A549 (cell line): Measurements from ENCODE around the gene GALT. TPM values are rescaled to one million over a fixed set of nuclear protein-coding genes. Genes with fewer than 3 reads are reported as not detected.

Experiments used
- ATAC-seq, 2 experiments: fragments of 200-7000 bp in 1 of 2; fragments of >200 bp in 1 of 2; cut with Nextera tagmentation in 1 of 2; cut with Tn5 transposase in 1 of 2; 3 replicates each; pipeline versions ENCODE4 v1.8.0 to v1.9.1; 2018 to 2020; ENCODE audit warnings: mild to moderate bottlenecking in 1 of 2, moderate library complexity in 1 of 2
- CTCF ChIA-PET: fragments of 300-600 bp; sonication (Branson Sonifier 250); formaldehyde crosslinking; extraction: SDS; loops from one replicate; lab custom pipeline; 2021; ENCODE audit warnings: antibody characterized with exemption, inconsistent platforms; lab: Yijun Ruan, JAX
- POLR2A ChIA-PET: fragments of 350-600 bp; formaldehyde crosslinking; extraction: SDS; loops from one replicate; lab custom pipeline; 2021; ENCODE audit warnings: antibody characterized with exemption, inconsistent platforms; lab: Yijun Ruan, JAX
- DNase-seq, 2 experiments: peaks; one replicate each; pipeline versions ENCODE4 v3.0.0 to v3.0.0-alpha.2; 2011 to 2016; ENCODE audit warnings: low read depth in 1 of 2, low spot score in 1 of 2
- FAIRE-seq: peaks from 2 replicates; lab custom pipeline; 2011; peaks lifted over from hg19 to GRCh38; lab: Jason Lieb, UNC
- H3K27ac ChIP-seq, 2 experiments: fragments of >200 bp; sonication (Bioruptor Twin); formaldehyde crosslinking; 3 replicates each; pipeline ENCODE4 v1.5.1; 2016 to 2017
- H3K4me1 ChIP-seq: fragments of >200 bp; sonication (Bioruptor Twin); formaldehyde crosslinking; 3 replicates; pipeline ENCODE4 v1.6.1; 2016
- H3K4me2 ChIP-seq: fragments of >200 bp; sonication (Bioruptor Twin); formaldehyde crosslinking; 3 replicates; pipeline ENCODE4 v1.6.1; 2016
- H3K4me3 ChIP-seq: fragments of >200 bp; sonication (Bioruptor Twin); formaldehyde crosslinking; 3 replicates; pipeline ENCODE4 v1.5.1; 2016
- H3K9me3 ChIP-seq: fragments of >200 bp; sonication (Bioruptor Twin); formaldehyde crosslinking; 3 replicates; pipeline ENCODE4 v1.6.1; 2016
- CBX2 ChIP-seq: fragments of 200-600 bp; sonication (generic); IDR thresholded peaks from 2 replicates; pipeline ENCODE4 v1.6.1; 2016; ENCODE audit warnings: low read depth, mild to moderate bottlenecking, borderline replicate concordance
- CHD4 ChIP-seq: fragments of 200-600 bp; sonication (generic); IDR thresholded peaks from 2 replicates; pipeline ENCODE4 v1.6.1; 2016; ENCODE audit warnings: antibody characterized with exemption, mild to moderate bottlenecking, borderline replicate concordance
- EP300 ChIP-seq, 2 experiments: fragments of >200 bp; sonication (Bioruptor Twin); formaldehyde crosslinking; IDR thresholded peaks; 2 replicates in 1 of 2; 3 replicates in 1 of 2; pipeline ENCODE4 v1.6.1; 2016 to 2017
- FOSB ChIP-seq: fragments of 250-450 bp; sonication (Bioruptor Pico); IDR thresholded peaks from 2 replicates; pipeline ENCODE4 v1.5.0; 2020; ENCODE audit warnings: mild to moderate bottlenecking, moderate library complexity
- FOSL2 ChIP-seq, 2 experiments: fragments of 450-650 bp in 1 of 2; fragments of >200 bp in 1 of 2; sonication (Bioruptor Twin) in 1 of 2; formaldehyde crosslinking; IDR thresholded peaks; 2 replicates each; pipeline versions ENCODE4 v1.5.0 to v1.6.1; 2016 to 2020; ENCODE audit warnings: mild to moderate bottlenecking in 1 of 2, moderate library complexity in 1 of 2
- HDAC2 ChIP-seq: fragments of 200-600 bp; sonication (generic); IDR thresholded peaks from 2 replicates; pipeline ENCODE4 v1.6.1; 2016
- HOXB13 ChIP-seq: fragments of 250-450 bp; sonication (Bioruptor Pico); IDR thresholded peaks from 2 replicates; pipeline ENCODE4 v1.5.0; 2020; ENCODE audit warnings: low read depth, mild to moderate bottlenecking, moderate library complexity
- HOXB5 ChIP-seq: fragments of 250-450 bp; sonication (Bioruptor Pico); IDR thresholded peaks from 2 replicates; pipeline ENCODE4 v1.5.0; 2020; ENCODE audit warnings: mild to moderate bottlenecking, moderate library complexity
- JUN ChIP-seq, 2 experiments: fragments of >200 bp; sonication (Bioruptor Twin); formaldehyde crosslinking; IDR thresholded peaks; 2 replicates in 1 of 2; 3 replicates in 1 of 2; pipeline ENCODE4 v1.6.1; 2016 to 2017
- KDM1A ChIP-seq: fragments of 200-600 bp; sonication (generic); IDR thresholded peaks from 2 replicates; pipeline ENCODE4 v1.6.1; 2016; ENCODE audit warnings: low read depth, mild to moderate bottlenecking
- NFE2L2 ChIP-seq: fragments of 150-350 bp; conservative IDR thresholded peaks from 2 replicates; pipeline ENCODE4 v1.6.1; 2014; ENCODE audit warnings: low read length
- PHF8 ChIP-seq: fragments of 200-600 bp; sonication (generic); IDR thresholded peaks from 2 replicates; pipeline ENCODE4 v1.6.1; 2016; ENCODE audit warnings: low read depth, mild to moderate bottlenecking, antibody characterized with exemption, moderate library complexity, borderline replicate concordance
- POLR2A ChIP-seq: IDR thresholded peaks from 2 replicates; pipeline ENCODE4 v1.6.1; 2012; ENCODE audit warnings: mild to moderate bottlenecking, low read length
- RAD21 ChIP-seq, 2 experiments: fragments of >200 bp in 1 of 2; sonication (Bioruptor Twin) in 1 of 2; formaldehyde crosslinking in 1 of 2; IDR thresholded peaks in 1 of 2; conservative IDR thresholded peaks in 1 of 2; 2 replicates in 1 of 2; 3 replicates in 1 of 2; pipeline ENCODE4 v1.6.1; 2012 to 2018; ENCODE audit warnings: inconsistent platforms in 1 of 2
- RCOR1 ChIP-seq: fragments of 150-350 bp; IDR thresholded peaks from 2 replicates; pipeline ENCODE4 v1.6.1; 2014; ENCODE audit warnings: antibody characterized with exemption, low read length, low read depth
- RNF2 ChIP-seq: fragments of 200-600 bp; sonication (generic); IDR thresholded peaks from 2 replicates; pipeline ENCODE4 v1.6.1; 2016; ENCODE audit warnings: low read depth, mild to moderate bottlenecking, antibody characterized with exemption, moderate library complexity, borderline replicate concordance
- TFCP2L1 ChIP-seq: fragments of 250-450 bp; sonication (Bioruptor Pico); IDR thresholded peaks from 2 replicates; pipeline ENCODE4 v1.5.0; 2021; ENCODE audit warnings: mild to moderate bottlenecking
- TP53 ChIP-seq: fragments of 250-450 bp; sonication (Bioruptor Pico); IDR thresholded peaks from 2 replicates; pipeline ENCODE4 v1.5.0; 2021; ENCODE audit warnings: mild to moderate bottlenecking, moderate library complexity
- WGBS: methylation state at CpG from one replicate; pipeline ENCODE4 v1.1.6; 2017; ENCODE audit errors: missing lambda C conversion rate; 5-methylcytosine and 5-hydroxymethylcytosine counted together
- polyA plus RNA-seq, 4 experiments: library from polyadenylated mRNA; depleted of rRNA in 3 of 4; stranded (reverse); fragments of >200 nt; fragmentation: RNase III in 1 of 4; extraction: RNeasy Plus Mini Kit Qiagen cat#74134 plus additional on column Dnase treatment in 1 of 4; gene quantifications; 2 replicates in 3 of 4; 3 replicates in 1 of 4; pipeline ENCODE4 v1.2.3, GENCODE V29; 2011 to 2017
- TF ChIP-seq, protein P1 (sequence below): fragments of >200 bp; sonication (Bioruptor Twin); formaldehyde crosslinking; IDR thresholded peaks from 3 replicates; pipeline ENCODE4 v1.5.1; 2016
- TF ChIP-seq, protein P2 (sequence below): fragments of 250-450 bp; sonication (Bioruptor Pico); IDR thresholded peaks from 2 replicates; pipeline ENCODE4 v1.5.0; 2020; ENCODE audit warnings: low read depth, mild to moderate bottlenecking, moderate library complexity
- TF ChIP-seq, protein P3 (sequence below): fragments of >200 bp; sonication (Bioruptor Twin); formaldehyde crosslinking; IDR thresholded peaks from 3 replicates; pipeline ENCODE4 v1.6.1; 2016
- TF ChIP-seq, protein P4 (sequence below): fragments of >200 bp; sonication (Bioruptor Twin); formaldehyde crosslinking; IDR thresholded peaks from 2 replicates; pipeline ENCODE4 v1.6.1; 2016
- TF ChIP-seq, protein P5 (sequence below): IDR thresholded peaks from 2 replicates; pipeline ENCODE4 v1.6.1; 2012; ENCODE audit warnings: low read depth, borderline replicate concordance
- TF ChIP-seq, protein P6 (sequence below): IDR thresholded peaks from 2 replicates; pipeline ENCODE4 v1.6.1; 2012

Gene GALT
- polyA plus RNA-seq, 2 of the 4 experiments (the other 2 are of a cell fraction) = 19.0 to 28.4 TPM

DNA sequence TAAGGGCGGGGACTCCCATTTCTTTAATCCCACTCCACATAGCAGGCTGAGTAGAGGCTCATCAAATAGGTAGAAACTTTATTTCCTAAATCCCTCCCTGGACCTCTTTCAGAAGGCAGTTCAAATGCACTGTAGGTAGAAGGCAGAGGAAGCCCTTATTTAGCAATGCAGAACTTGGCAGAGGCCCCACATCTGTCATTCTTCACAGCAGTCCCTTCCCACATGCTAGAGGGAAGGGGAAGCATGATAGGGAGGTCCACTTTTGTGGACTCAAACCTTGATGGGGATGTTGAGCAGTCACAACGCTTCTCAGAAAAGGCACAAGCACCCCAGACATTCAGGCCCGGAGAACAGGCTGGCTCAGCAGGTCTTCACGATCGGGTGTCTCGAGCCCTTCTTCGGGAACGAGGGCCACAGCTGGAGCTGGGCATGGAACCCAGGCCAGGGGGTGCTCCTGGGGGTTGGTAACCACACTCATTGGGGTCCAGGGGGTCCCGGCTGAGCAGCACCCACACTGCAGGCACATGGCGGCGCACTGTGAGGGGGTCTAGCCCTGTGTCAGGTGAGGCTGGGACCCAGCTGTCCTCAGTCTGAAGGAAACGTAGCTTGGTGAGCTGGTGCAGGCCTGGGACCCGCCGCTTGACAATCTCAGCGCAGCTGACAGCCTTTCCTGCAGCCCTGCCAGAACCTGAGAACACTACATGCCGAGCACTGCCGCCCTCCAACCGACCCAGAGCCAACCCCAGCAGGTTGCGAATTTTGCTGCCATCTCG lies 35.9 kb upstream of the GALT start:
- CTCF ChIA-PET = interaction anchor here (0.9 to 17.0 kb wide), 6 partner anchors 8 to 63 kb away, joined by 3 to 429 read pairs (median 5); partner anchors contain the start of genes ARID3C and SIGMAR1
- no peaks in the 10 kb centered on the region for H3K9me3 ChIP-seq
- ATAC-seq (no peak), DNase-seq (no peak)
- POLR2A ChIA-PET = no interaction called here
- peak overlapping the region; percentile 96 for H3K4me2 ChIP-seq
- no peak for TF ChIP-seq HOXB13 (CRISPR knock-in tag)
- TF ChIP-seq TP53 (CRISPR knock-in tag) = no peak
- TF ChIP-seq HDAC2 = no peak
- no peak for TF ChIP-seq RAD21 (conservative IDR thresholded peaks at IDR 0.05 in 1 of 2, IDR thresholded peaks at IDR 0.05 in 1 of 2)
- no peak for TF ChIP-seq CBX2
- TF ChIP-seq CHD4 = no peak
- TF ChIP-seq FOSB (CRISPR knock-in tag) = no peak
- no peak for TF ChIP-seq EP300 (IDR thresholded peaks at IDR 0.05)
- TF ChIP-seq TFCP2L1 (CRISPR knock-in tag) = no peak
- TF ChIP-seq, all 56 proteins: peak for 0
- H3K4me3 ChIP-seq = peak overlapping the region; percentile 75
- FAIRE-seq = no peak
- H3K4me1 ChIP-seq = peaks cover 18% of the 10 kb centered on the region; the same call in 1 of the 3 replicates
- 96% methylated on average over 17 of the region's 20 CpGs for WGBS
- peak overlapping the region; percentile 91 to 94; a peak in 4 of 6 replicates for H3K27ac ChIP-seq

DNA sequence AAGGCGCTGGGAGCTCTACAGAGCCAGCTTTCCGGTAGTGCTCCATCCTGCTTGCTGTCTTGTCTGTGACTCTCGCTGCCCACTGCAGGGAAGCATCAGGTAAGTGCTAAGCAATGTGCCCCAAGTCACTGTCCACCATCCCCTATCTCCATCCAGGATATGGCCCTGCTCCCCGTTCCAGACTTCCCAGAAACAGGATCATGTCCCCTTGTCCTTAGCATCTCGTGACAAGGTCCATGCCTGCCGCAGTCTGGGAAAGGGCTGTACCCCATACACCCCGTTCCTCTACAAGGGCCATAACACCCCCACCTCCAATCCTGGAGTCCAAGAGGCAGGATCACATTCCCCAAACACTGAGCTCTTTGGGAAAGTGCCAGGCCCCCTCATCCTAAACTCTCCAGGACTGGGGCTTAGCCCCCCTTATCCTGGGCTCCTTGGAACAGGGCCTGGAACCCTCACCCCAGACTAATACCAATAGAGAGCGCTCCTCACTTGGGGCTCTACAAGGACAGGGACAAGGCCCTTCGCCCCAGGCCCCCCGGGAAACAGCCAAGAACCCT lies 35.1 kb upstream of the GALT start:
- peak; percentile 22 to 28; a peak in 4 of 6 replicates for ATAC-seq
- Histone ChIP-seq H3K4me2 (peak overlapping the region; percentile 96), H3K9me3 (no peaks in the 10 kb centered on the region), H3K27ac (peak overlapping the region; percentile 91 to 94), H3K4me3 (peak overlapping the region; percentile 75), H3K4me1 (peaks cover 18% of the 10 kb centered on the region; the same call in 1 of the 3 replicates)
- ChIA-PET CTCF (interaction anchor here (0.9 to 17.0 kb wide), 8 partner anchors 9 to 63 kb away, joined by 3 to 429 read pairs (median 4); partner anchors contain the start of genes ARID3C and SIGMAR1), POLR2A (no interaction called here)
- no peak for FAIRE-seq
- DNase-seq = no peak
- no peak for TF ChIP-seq NFE2L2
- TF ChIP-seq, protein P1, sequence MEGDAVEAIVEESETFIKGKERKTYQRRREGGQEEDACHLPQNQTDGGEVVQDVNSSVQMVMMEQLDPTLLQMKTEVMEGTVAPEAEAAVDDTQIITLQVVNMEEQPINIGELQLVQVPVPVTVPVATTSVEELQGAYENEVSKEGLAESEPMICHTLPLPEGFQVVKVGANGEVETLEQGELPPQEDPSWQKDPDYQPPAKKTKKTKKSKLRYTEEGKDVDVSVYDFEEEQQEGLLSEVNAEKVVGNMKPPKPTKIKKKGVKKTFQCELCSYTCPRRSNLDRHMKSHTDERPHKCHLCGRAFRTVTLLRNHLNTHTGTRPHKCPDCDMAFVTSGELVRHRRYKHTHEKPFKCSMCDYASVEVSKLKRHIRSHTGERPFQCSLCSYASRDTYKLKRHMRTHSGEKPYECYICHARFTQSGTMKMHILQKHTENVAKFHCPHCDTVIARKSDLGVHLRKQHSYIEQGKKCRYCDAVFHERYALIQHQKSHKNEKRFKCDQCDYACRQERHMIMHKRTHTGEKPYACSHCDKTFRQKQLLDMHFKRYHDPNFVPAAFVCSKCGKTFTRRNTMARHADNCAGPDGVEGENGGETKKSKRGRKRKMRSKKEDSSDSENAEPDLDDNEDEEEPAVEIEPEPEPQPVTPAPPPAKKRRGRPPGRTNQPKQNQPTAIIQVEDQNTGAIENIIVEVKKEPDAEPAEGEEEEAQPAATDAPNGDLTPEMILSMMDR = no peak; the same call in 2 of the 3 replicates
- 55% methylated on average over 9 of the region's 10 CpGs for WGBS

DNA sequence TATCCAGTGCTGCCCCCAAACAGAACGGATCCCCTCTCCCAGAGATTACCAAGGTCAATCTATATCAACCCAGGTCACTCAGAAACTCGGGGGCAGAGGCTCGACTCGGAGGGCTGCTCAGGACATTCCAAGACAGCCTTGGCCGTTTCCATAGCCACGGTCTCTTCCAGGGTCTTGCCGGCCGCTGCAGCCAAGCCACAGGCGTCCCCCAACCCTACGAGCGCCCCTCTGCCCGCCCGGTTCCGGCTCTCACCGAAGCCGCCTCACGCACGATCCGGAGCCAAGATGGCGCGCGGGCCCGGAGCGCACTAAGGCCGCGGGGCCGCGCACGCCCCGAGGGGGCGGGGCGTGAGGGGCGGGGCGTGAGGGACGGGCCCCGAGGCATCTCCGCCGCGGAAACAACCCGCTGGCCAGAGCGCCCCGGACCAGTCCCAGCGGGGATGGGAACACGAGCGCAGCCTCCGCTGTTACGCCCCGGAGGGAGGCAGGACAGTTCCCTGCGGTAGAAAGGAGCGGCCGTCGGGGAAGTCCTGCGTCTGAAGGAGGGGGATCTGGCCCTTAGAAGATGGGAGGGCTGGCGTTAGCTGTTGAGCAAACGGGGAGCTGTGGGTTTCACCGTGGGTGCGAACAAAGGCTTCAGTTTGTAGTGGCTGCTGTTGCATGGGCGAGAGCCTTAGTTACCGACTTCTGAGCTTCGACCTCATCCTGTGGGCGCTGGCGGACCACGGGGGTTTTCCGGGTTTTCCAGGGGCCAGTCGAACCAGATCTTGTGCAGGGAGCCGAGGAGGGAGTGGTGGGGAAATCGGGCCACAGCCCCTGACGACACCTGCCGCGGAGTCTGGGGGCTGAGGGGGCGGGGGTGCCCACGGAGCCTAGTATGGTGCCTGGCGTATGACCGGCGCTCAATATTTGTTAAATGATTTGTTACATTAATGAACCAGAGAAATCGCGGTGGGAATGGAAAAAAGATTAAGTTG lies 34.4 kb upstream of the GALT start, which contains the start of gene RPP25L:
TSS of gene RPP25L (minus strand) at position 287 of the 977 bp plus-strand sequence. CDS start 801 bp downstream, outside the sequence.
- no peaks in the 10 kb centered on the region for H3K9me3 ChIP-seq
- WGBS = 2% methylated on average over 44 of the region's 77 CpGs
- peak; percentile 78 to 86 for DNase-seq
- peaks cover 18% of the 10 kb centered on the region; the same call in 1 of the 3 replicates for H3K4me1 ChIP-seq
- FAIRE-seq = no peak
- ATAC-seq = peak; percentile 85 to 95
- CTCF ChIA-PET = interaction anchor here (0.7 to 17.0 kb wide), 15 partner anchors 9 to 152 kb away, joined by 3 to 429 read pairs (median 5); partner anchors contain the start of genes ARID3C, GALT and SIGMAR1
- peak within 1 kb of the TSS; percentile 75 for H3K4me3 ChIP-seq
- peak within 1 kb of the TSS; percentile 91 to 94 for H3K27ac ChIP-seq
- peak within 1 kb of the TSS; percentile 96 for H3K4me2 ChIP-seq
- POLR2A ChIA-PET = interaction anchor here (0.6 to 1.1 kb wide), 3 partner anchors 22 to 232 kb away, joined by 3 read pairs; partner anchors contain the start of gene SIGMAR1
- TF ChIP-seq, protein P2, sequence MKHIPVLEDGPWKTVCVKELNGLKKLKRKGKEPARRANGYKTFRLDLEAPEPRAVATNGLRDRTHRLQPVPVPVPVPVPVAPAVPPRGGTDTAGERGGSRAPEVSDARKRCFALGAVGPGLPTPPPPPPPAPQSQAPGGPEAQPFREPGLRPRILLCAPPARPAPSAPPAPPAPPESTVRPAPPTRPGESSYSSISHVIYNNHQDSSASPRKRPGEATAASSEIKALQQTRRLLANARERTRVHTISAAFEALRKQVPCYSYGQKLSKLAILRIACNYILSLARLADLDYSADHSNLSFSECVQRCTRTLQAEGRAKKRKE (CRISPR knock-in tag) = no peak
- TF ChIP-seq FOSL2 (IDR thresholded peaks at IDR 0.05) = no peak
- TF ChIP-seq FOSL2 (CRISPR knock-in tag; IDR thresholded peaks at IDR 0.05) = no peak
- TF ChIP-seq, protein P3, sequence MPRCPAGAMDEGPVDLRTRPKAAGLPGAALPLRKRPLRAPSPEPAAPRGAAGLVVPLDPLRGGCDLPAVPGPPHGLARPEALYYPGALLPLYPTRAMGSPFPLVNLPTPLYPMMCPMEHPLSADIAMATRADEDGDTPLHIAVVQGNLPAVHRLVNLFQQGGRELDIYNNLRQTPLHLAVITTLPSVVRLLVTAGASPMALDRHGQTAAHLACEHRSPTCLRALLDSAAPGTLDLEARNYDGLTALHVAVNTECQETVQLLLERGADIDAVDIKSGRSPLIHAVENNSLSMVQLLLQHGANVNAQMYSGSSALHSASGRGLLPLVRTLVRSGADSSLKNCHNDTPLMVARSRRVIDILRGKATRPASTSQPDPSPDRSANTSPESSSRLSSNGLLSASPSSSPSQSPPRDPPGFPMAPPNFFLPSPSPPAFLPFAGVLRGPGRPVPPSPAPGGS = peak; percentile 86
- TF ChIP-seq, protein P4, sequence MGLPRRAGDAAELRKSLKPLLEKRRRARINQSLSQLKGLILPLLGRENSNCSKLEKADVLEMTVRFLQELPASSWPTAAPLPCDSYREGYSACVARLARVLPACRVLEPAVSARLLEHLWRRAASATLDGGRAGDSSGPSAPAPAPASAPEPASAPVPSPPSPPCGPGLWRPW = no peak
- TF ChIP-seq RNF2 = peak; percentile 54; the same call in 1 of the 2 replicates
- peak; percentile 87 for TF ChIP-seq PHF8
- TF ChIP-seq, protein P5, sequence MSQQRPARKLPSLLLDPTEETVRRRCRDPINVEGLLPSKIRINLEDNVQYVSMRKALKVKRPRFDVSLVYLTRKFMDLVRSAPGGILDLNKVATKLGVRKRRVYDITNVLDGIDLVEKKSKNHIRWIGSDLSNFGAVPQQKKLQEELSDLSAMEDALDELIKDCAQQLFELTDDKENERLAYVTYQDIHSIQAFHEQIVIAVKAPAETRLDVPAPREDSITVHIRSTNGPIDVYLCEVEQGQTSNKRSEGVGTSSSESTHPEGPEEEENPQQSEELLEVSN = no peak
- no peak for TF ChIP-seq RCOR1
- TF ChIP-seq POLR2A = peak; percentile 90
- TF ChIP-seq, protein P6, sequence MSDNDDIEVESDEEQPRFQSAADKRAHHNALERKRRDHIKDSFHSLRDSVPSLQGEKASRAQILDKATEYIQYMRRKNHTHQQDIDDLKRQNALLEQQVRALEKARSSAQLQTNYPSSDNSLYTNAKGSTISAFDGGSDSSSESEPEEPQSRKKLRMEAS = peak; percentile 71
- TF ChIP-seq KDM1A = no peak
- TF ChIP-seq JUN (IDR thresholded peaks at IDR 0.05) = peak; percentile 89 to 91
- no peak for TF ChIP-seq HOXB5 (CRISPR knock-in tag)
